IPS-18c (cell line): ENCODE results near the gene ETV6.
"Not testable (repeated sequence)": the region's sequence is repeated elsewhere in the genome, so short reads cannot be mapped to it uniquely, and the experiment has no call there.

Experiments
- H3K4me3 ChIP-seq: 2 replicates; pipeline ENCODE4 v1.7.0; 2013; ENCODE audit warnings: low read depth, mild to moderate bottlenecking, low read length, moderate library complexity; ENCODE audit not compliant: insufficient read depth
- H3K9me3 ChIP-seq: one replicate; pipeline ENCODE4 v1.6.1; 2013; ENCODE audit warnings: mild to moderate bottlenecking, low read length, moderate library complexity; ENCODE audit not compliant: control insufficient read depth, insufficient read depth

Gene ETV6

DNA sequence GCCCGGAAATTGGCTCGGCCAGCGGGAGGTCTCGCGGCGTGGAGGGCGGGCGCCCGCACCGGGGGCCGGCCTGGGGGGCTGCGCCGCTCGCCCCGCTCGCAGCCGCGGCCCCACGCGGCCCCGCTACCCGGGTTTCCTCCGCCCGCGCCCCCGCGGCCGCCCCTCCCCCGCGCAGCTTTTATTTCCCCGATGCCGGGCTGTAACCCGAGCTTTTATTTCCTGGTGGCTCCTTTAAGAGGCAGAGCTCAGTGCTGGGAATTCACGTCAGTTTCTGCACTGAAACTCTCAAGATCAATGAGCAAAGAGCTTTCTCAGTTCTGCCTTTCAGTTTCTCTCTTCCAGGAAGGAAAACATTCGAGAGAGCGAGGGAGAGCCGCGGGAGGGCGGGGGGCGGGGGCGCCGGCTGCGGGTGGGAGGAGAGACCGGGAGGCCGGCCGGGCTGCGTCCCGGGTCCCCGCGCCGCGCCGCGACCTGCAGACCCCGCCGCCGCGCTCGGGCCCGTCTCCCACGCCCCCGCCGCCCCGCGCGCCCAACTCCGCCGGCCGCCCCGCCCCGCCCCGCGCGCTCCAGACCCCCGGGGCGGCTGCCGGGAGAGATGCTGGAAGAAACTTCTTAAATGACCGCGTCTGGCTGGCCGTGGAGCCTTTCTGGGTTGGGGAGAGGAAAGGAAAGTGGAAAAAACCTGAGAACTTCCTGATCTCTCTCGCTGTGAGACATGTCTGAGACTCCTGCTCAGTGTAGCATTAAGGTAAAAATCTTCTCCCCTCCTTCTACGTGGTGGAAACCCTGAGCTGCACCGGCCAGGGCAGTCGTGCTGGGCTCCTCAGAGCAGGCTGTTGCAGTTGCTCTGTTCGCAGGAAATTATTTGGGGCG lies at the start of gene ETV6:
Gene ETV6 (plus strand): TSS at position 262 of the 873 bp plus-strand sequence. CDS start 454 bp downstream, at position 716.
- no peaks in the 10 kb centered on the region for H3K9me3 ChIP-seq
- peak within 1 kb of the TSS; percentile 69 for H3K4me3 ChIP-seq

DNA sequence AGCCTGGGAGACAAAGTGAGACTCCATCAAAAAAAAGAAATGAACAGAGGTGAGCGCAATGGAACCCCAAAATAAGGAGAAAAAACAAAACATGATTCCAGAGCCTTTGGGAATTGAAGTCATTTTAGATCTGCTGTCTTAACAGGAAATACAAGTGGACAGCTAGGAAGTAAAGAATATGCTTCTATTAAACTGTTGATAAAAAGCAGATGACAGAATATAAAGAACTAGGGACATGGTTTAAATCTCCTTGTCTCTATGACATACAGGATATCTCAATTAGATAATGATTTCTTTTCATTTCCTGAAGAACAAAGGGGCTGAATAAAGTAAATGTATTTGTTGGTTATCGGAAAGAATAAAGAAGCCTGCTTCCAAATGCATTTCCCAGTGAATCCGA lies 49.3 kb upstream of the ETV6 start:
- no peak overlapping the region for H3K4me3 ChIP-seq
- no peaks in the 10 kb centered on the region for H3K9me3 ChIP-seq

DNA sequence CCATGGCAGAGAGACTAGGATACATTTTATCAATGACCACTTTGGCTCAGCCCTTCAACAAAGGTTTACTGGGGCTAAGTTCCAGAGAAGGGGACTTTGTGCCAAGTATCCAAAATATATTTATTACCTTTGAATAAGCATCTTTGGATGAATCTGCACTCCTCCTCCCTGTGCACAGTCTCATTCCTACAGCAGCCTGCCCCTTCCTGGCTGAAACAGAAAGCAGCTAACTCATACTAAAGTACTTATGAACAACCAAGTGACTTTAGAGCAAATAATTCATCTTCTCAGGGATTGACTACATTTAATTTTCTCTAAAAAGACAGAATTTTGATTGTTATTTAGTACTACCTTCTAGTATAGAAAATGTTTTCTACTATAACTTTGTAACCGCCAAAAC lies 47.8 kb upstream of the ETV6 start:
- no peaks in the 10 kb centered on the region for H3K9me3 ChIP-seq
- H3K4me3 ChIP-seq: no peak overlapping the region

DNA sequence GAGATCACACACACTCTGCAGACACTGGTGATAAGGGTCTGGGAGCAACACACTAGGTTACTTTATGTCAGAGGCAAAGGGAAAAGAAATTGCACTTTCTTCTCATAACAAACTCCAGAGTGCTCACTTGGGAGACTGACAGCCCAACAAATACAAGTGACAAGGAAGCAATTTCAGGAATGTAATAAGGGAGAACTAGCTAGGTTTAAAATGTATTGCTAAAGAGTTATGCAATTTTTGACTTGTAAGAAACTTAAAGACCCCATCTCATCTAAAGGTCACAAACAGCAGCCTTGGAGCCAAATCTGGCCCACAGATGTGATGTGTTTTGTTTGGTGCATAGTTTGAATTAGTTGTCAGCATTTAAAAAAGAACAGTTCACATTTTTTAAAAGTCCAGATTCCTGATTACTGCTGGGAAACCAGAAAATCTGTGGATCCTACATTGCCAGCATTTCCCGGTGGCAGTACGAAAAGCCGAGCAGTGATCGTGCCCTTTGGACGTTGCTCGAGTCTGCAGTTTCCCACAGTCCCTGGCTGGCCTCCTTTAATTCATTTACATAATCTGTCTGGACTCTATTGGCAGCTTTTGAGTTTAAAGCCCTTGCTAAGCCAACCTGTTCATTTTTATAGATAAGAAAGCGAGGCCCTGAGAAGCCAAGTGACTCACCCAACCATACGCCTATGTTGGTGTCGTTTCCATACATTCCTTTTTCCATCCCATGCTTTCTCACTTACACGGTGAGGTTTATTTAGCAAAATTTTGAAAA lies 42.0 kb upstream of the ETV6 start:
- Histone ChIP-seq H3K4me3 (no peak overlapping the region), H3K9me3 (no peaks in the 10 kb centered on the region)

DNA sequence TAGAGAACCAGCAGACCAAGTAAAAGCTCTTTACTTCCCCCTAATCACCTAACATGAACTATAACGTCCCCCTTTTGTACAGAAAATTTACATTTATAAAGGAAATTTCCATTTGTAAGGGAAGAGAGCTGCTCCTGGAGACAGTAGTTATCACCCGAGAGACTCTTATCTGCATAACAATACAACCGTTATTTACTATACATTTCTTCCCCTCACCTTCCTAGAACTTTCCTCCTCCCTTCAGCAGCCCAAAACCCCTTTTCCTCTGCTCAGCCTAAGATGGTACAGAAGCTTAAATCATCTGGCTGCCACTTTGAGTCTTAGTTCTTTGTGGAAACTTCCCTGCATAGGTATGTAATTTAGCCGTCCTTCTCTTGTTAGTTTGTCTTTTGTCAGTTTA lies 40.4 kb upstream of the ETV6 start:
- no peak overlapping the region for H3K4me3 ChIP-seq

DNA sequence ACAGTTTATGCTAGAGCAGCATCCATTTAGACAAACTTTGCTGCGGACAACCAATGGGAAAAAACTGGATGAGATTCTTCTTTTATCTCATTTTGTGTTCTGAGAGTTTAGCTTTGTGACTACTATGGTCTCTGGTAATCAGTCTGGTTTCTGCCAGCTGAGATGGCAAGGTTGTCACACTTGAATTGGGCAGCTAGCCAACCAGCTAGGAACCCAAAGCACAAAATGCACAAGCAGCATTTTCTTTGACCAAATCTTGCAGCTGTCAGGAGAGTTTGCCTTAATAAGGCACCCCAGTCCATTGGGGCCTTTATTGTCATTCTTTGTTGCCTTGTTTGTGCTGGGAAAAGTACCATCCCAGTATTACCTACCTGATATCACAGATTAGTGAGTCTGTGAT lies 34.0 kb upstream of the ETV6 start:
- no peak overlapping the region for H3K4me3 ChIP-seq
- no peaks in the 10 kb centered on the region for H3K9me3 ChIP-seq

More for the DNA sequence above, 40.4 kb upstream of the ETV6 start:
- no peaks in the 10 kb centered on the region for H3K9me3 ChIP-seq

DNA sequence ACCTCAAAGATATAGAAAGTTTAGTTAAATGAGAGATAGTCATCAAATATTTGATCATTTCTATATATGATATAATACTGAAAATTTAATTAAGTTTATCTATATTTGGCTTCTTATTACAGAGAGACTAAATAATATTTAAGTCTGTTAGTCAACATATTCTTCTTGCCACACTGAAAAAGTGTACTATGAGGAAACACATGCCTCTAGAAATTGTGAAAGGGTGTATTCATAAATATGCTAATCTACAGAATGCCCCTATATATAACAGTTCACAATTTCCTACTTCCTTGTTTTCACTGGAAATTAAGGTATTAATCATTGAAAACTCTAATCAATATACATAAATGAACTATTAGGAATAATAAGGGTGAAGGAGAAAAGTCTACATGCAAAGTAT lies 31.4 kb upstream of the ETV6 start:
- Histone ChIP-seq H3K4me3 (no peak overlapping the region), H3K9me3 (no peaks in the 10 kb centered on the region)

DNA sequence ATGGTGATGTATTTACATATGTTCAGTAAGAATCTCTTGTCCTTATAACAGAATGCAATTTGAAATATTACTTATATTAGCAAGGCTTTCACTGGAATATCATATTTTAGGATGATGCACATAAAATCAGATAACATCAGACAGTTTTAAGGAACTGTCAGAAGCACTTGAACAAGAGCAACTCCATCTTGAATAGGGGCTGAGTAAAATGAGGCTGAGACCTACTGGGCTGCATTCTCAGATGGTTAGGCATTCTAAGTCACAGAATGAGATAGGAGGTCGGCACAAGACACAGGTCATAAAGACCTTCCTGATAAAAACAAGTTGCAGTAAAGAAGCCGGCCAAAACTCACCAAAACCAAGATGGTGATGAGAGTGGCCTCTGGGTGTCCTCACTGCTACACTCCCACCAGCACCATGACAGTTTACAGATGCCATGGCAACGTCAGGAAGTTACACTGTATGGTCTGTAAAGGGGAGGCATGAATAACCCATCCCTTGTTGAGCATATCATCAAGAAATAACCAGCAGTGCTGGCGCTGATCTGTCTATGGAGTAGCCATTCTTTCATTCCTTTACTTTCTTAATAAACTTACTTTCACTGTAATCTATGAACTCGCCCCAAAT lies 27.6 kb upstream of the ETV6 start:
- no peaks in the 10 kb centered on the region for H3K9me3 ChIP-seq
- no peak overlapping the region for H3K4me3 ChIP-seq

DNA sequence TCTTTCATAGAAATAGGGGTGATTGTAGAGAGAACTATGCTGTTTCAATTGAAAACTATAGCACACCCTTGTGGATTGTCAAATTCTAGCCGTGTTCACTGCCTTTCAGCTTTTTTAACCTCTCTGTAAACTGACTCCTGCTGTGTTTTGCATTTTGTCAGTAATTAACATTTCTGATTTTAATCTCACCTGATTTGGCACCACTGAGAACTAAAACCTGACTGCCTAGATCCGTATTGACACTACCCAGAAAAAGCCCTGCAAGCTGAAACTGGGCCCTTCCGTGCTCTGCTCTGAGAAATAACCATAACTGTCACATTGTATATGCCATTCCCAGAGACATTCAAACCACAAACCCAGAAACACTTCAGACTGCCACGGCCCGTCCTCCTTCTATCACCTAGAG lies 26.6 kb upstream of the ETV6 start:
- no peak overlapping the region for H3K4me3 ChIP-seq

DNA sequence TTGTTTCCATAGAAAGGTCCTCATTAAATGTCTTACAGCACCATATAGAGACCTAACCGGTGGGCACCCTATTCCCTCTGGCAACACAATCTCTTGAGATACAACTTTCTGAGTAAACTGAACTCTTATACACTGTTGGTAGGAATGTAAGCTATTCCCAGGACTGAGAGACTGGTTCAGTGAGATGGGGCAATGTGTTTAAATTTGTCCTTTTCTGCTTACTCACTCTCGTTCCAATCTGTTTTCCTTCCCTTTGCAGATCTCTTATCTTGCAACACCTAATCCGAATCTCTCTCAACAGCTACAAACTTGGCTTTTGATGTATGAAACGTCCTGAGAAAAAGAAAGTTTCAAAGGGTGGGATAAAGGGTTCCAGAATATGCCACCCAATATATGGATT lies 26.1 kb upstream of the ETV6 start:
- no peak overlapping the region for H3K4me3 ChIP-seq
- no peaks in the 10 kb centered on the region for H3K9me3 ChIP-seq

More for the DNA sequence above, 26.6 kb upstream of the ETV6 start:
- H3K9me3 ChIP-seq: no peaks in the 10 kb centered on the region

DNA sequence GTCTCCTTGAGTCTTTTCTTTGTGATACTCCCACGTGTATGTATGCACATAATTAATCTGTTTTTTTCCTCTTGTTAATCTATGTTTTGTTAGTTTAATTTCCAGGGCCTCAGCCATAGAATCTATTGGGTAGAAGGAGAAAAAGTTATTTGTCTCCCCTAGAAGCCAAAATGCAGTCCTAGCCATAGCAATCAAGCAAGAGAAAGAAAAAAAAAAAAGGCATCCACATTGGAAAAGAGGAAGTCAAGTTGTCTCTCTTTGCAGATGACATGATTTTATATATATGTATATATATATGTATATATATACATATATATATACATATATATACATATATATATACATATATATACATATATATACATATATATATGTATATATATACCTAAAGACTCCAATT lies 25.4 kb upstream of the ETV6 start:
- no peaks in the 10 kb centered on the region for H3K9me3 ChIP-seq
- H3K4me3 ChIP-seq: no peak overlapping the region

DNA sequence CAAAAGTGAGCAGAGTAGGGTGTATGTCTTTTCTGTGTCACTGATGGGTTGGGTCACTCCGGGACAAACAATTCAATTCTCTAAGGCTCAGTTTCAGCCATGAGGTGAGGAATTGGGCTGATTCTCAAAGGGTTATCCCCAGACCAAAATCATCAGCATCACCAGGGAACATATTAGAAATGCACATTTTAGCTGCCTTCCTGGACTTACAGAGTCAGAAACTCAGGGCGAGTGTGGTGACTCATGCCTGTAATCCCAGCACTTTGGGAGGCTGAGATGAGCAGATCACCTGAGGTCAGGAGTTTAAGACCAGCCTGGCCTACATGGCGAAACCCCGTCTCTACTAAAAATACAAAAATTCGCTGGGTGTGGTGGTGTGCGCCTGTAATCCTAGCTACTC lies 21.8 kb upstream of the ETV6 start:
- not testable (repeated sequence) for H3K4me3 ChIP-seq, H3K9me3 ChIP-seq

DNA sequence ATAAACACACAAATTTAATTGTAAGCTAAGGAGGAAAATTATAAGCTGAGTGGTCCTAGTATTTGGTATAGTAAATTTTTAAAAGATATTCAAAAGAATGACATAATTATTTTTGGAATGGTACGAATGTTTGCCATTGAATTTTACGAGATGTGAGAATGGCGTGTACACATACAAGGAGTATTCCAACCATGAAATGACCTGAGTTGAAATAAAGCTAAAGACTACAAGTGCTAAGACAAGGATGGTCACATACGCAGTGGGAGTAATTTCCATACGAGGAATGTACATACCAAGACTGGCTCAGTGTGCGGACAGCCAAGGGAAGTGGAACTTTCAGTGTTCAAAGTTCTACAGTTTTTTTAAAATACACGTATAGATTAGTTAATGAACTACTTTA lies 21.1 kb upstream of the ETV6 start:
- H3K4me3 ChIP-seq: no peak overlapping the region
- H3K9me3 ChIP-seq: no peaks in the 10 kb centered on the region

DNA sequence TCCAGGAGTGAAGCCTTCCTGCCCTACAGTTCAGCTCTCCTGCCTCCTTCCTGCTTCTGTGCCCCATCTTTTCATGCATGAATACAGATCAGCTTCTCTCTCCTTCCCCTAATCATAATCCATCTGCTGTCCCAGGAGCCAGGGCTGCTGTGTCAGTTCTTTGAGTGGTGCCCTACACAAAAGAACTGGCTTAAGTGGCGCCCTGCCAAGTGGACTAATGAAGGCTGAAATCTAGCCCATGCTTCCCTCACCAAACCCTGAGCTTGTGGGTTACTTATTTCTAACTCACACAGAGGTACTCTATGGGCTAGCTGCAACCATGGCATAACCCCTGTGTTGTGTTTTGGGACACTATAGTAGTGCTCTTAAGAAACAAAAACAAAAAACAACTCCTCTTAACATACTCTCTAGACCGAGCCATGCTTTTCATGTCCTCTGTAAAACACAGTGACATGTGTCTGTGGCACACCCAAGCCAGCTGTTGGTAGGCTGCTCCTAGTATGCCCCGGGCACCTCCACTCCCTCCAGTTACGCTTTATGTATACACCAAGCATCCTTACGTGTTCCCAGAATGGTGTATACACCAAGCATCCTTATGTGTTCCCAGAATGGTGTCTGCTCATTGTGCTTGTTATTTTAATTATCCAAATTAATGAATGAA lies 19.3 kb upstream of the ETV6 start:
- no peaks in the 10 kb centered on the region for H3K9me3 ChIP-seq
- H3K4me3 ChIP-seq: no peak overlapping the region

DNA sequence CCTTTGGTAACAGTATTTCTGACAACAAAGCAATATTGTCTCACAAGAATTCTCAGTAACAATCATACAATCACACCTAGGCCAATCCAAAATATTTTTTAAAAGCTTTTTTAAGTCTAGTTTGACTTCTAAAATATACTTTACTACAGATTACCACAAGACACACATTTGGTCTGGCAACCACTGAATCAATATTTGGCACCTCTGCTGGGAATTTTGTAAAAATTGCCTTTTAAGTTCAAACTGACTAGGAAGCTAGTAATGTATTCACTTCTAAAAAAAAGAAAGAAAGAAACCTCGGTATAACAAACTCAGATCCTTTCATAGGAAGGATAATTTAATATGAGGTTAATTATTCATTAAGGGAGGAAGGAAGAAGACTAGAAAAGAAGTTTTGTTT lies 18.2 kb upstream of the ETV6 start:
- Histone ChIP-seq H3K4me3 (no peak overlapping the region), H3K9me3 (peaks cover 6% of the 10 kb centered on the region)

DNA sequence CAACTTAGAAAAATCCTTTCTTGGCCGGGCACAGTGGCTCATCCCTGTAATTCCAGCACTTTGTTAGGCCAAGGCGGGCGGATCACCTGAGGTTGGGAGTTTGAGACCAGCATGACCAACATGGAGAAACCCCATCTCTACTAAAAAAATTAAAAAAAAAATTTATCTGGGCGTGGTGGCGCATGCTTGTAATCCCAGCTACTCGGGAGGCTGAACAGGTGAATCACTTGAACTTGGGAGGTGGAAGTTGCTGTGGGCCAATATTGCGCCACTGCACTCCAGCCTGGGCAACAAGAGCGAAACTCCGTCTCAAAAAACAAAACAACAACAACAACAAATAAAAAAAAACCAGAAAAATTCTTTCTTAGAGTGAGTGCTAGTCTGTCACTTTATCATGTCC lies 17.6 kb upstream of the ETV6 start:
- H3K9me3 ChIP-seq, H3K4me3 ChIP-seq: not testable (repeated sequence)

DNA sequence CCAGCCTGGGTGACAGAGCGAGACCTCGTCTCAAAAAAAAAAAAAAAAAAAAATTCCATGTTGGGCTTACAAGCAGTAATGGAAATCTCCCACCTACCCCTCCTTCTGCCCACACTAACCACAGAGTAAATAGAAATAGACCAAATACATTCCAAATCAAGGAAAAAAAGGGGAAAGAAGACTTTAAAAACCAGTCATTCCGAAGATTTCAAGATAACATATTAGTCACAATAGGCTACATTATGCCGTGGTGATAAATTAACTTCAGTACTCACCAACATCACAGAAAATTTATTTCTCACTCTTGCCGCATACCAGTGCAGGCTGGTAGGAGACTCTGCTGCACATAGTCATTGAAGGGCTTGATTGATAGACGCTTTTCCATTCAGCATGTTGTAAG lies 15.5 kb upstream of the ETV6 start:
- no peak overlapping the region for H3K4me3 ChIP-seq
- peaks cover 6% of the 10 kb centered on the region for H3K9me3 ChIP-seq
